NCI-H69 (cell line): ENCODE measurements around the gene NOS1.

Experiments used
- DNase-seq: peaks from one replicate; lab custom pipeline; 2025; lab: John Stamatoyannopoulos, UW

Gene NOS1

DNA sequence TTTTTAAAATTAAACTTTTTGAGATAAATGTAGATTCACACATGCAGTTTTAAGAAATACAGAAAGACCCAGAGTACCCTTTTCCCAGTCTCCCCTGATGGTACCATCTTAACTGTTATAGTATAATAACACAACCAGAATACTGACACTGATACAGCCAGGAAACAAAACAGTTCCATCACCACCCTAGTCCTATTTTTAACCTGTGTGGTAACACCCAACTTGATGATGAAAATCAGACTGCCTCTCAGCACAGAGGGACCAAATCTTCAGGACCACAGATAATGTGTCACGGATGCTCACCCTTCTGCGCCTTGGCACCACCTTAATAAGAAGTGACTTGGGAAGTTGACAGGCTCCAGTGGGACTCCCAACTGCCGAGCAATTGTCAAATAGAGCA is 189.3 kb downstream of the NOS1 start:
- DNase-seq: no peak

- DNase-seq: no peak
Measured at GRCh38 chr12:117171499-117172162, 189.8 kb downstream of the NOS1 start.

DNA sequence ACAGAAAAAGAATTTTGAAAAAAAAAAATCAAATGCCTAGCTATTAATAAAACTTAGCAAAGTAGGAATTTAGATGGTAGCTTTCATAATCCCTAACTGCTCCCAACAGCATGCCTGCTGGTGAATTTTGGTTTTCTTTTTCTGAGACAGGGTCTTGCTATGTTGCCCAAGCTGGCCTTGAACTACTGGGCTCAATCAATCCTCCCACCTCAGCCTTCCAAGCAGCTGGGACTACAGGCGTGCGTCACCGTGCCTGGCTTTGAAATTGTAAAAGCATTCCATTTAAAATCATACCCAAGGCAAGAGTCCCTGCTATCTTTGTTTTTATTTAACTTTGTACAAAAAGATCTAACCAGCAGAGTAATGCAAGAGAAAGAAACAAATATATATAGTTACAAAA is 191.9 kb downstream of the NOS1 start:
- DNase-seq: no peak

GRCh38 chr12:117168976-117169375 is 192.4 kb downstream of the NOS1 start:
- DNase-seq: no peak

- DNase-seq: no peak
Measured at GRCh38 chr12:117167769-117168168, 193.7 kb downstream of the NOS1 start.

DNA sequence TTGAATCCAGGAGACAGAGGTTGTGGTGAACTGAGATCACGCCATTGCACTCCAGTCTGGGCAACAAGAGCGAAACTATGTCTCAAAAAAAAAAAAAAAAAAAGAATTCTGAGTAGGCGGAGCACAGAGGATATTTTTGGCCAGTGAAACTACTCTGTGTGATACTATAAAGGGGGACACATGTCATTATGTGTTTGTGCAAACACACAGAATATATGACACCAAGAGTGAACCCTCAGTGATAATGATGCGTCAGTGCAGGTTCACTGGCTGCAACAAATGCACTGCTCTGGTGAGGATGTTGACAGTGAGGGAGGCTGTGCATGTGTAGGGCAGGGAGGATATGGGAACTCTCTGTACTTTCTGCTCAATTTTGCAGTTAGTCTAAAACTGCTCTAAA is 195.3 kb downstream of the NOS1 start:
- no peak for DNase-seq

DNA sequence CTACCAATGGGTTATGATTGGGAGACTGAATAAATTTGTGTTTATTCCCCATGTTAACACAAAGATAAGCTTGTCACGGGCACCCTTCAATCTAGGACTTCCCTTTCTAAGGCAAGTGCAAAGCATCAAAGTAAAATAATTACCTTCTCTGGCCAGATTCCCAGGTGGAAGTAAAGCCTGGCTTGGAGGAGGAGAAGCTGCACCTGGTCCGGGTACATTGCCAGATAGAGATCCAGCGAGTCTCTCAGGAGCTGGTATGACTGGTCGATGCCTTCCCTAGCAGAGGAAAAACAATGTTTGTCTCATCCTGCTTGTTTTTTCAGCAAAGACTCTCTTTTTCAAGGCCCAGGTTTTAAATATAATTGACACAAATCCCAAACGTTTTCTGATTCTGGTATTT is 196.1 kb downstream of the NOS1 start:
- DNase-seq: no peak

DNA sequence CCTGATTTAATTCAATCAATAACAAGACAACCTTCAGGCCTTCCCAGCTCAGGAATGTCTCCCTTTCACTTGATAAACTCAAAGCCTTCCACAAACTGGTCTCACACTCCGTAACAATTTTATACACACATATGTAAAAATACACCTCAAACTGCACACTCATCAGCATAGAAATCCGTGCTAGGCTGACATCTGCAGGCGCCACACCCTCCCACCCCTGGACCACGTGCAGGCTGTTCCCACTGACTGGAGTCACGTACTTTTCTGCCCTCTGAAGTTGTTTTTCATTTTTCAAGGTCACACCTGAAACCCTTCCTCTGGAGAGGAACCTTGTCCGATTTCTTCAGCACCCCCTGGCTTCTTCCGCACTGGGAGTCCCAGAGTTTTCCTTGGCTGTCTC is 198.8 kb downstream of the NOS1 start:
- DNase-seq: no peak

- DNase-seq: no peak
Measured at GRCh38 chr12:117162167-117162539, 199.3 kb downstream of the NOS1 start.

- no peak for DNase-seq
Measured at GRCh38 chr12:117161460-117162166, 199.8 kb downstream of the NOS1 start.

GRCh38 chr12:117159674-117160073 is 201.8 kb downstream of the NOS1 start:
- DNase-seq: peak; percentile 43

GRCh38 chr12:117158911-117159553 is 202.4 kb downstream of the NOS1 start:
- DNase-seq: no peak
